Left hindlimb (tissue), 1 donor: ENCODE results near the gene TRIM4.
"Not testable (repeated sequence)": the region's sequence is repeated elsewhere in the genome, so short reads cannot be mapped to it uniquely, and the experiment has no call there.

ENCODE experiments used
- DNase-seq: peaks from one replicate; pipeline ENCODE4 v3.0.0-alpha.2; 2018

Gene TRIM4, protein sequence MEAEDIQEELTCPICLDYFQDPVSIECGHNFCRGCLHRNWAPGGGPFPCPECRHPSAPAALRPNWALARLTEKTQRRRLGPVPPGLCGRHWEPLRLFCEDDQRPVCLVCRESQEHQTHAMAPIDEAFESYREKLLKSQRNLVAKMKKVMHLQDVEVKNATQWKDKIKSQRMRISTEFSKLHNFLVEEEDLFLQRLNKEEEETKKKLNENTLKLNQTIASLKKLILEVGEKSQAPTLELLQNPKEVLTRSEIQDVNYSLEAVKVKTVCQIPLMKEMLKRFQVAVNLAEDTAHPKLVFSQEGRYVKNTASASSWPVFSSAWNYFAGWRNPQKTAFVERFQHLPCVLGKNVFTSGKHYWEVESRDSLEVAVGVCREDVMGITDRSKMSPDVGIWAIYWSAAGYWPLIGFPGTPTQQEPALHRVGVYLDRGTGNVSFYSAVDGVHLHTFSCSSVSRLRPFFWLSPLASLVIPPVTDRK

DNA sequence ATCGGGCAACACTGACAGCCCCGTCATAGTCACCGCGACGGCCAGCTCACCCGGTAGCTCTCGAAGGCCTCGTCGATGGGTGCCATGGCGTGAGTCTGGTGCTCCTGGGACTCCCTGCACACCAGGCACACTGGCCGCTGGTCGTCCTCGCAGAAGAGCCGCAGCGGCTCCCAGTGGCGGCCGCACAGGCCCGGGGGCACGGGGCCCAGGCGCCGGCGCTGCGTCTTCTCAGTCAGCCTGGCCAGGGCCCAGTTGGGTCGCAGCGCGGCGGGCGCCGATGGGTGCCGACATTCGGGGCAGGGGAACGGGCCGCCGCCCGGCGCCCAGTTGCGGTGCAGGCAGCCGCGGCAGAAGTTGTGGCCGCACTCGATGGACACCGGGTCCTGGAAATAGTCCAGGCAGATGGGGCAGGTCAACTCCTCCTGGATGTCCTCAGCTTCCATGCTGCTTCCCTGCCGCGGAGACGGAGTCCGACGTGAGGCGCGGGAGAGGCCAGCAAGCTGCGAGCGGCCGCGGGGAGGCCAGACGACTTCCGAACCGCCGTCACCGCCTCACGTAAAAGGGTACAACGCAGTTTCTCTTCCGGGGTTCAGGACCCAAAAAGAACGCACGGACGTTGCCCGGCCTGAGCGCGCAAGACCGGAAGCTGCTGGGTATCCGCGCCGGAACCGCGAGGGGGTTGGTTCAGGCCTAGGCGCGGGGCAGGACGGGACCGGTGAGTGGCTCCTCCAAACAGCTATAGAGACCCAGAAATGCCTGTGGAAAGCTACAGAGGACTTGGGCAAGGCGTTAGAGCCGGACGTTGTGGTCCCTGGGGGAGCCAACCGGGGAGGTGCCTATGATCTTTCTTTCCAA, at the start of gene TRIM4:
TRIM4 (minus strand) TSS at position 572 of the 855 bp plus-strand sequence; CDS start at position 443, 129 bp downstream.
- peak; percentile 91 for DNase-seq

GRCh38 chr7:99958564-99959227, 39.4 kb upstream of the TRIM4 start:
- no peak for DNase-seq

DNA sequence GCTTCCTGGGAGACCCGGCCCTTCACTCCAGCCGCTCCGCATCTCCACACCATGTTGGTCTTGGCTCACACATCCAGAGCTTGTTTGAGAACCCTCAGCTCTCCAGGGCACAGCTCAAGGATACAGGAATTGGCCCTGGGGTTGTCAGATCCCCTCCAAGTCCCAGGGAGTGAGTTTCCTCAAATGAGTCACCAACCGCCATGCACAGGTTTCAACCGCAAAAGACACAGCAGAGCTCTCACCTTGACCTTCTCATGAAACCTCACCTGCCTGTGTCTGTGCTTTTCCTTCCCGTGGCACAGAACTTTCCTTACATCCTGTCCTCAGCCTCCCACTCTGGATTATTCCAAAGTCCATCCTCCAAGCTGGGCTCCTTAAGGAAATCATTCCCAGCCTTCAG, 35.9 kb upstream of the TRIM4 start:
- no peak for DNase-seq

DNA sequence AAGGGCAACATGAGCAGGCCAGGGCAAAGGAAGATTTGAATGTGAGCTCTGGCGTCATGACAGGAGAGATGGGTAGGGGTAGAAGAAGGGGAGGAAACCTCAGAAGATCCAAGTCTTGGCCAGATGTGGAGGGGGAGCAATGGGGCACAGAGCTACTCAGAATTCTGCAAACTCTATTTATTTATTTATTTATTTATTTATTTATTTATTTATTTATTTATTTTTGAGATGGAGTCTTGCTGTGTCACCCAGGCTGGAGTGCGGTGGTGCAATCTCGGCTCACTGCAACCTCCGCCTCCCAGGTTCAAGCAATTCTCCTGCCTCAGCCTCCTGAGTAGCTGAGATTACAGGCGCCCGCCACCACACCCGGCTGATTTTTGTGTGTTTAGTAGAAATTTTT, 35.3 kb upstream of the TRIM4 start:
- not testable (repeated sequence) for DNase-seq

- DNase-seq: no peak
Observed at GRCh38 chr7:99953649-99954048, 34.3 kb upstream of the TRIM4 start.

- not testable (repeated sequence) for DNase-seq
Observed at GRCh38 chr7:99952649-99953048, 33.3 kb upstream of the TRIM4 start.

GRCh38 chr7:99950819-99951218, 31.5 kb upstream of the TRIM4 start:
- not testable (repeated sequence) for DNase-seq

DNA sequence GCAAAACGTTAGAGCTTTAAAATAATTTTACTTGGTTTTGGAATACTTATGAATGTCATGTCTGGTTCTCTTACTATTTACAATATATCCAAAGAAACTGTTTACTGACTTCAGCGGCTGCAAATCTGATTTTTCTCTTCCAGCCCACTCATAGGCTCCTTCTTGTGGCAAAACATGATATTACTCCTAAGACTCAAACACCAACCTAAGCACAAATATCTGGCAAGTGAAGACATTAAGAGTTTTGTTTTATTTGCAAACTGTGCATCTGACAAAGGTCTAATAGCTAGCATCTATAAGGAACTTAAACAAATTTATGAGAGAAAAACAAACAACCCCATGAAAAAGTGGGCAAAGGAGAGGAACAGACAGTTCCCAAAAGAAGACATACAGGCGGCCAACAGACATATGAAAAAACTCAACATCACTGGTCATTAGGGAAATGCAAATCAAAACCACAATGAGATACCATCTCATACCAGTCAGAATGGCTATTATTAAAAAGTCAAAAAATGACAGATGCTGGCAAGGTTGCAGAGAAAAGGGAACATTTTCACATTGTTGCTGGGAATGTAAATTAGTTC, 30.4 kb upstream of the TRIM4 start:
- DNase-seq: no peak

GRCh38 chr7:99947608-99948007, 28.3 kb upstream of the TRIM4 start:
- DNase-seq: no peak

DNA sequence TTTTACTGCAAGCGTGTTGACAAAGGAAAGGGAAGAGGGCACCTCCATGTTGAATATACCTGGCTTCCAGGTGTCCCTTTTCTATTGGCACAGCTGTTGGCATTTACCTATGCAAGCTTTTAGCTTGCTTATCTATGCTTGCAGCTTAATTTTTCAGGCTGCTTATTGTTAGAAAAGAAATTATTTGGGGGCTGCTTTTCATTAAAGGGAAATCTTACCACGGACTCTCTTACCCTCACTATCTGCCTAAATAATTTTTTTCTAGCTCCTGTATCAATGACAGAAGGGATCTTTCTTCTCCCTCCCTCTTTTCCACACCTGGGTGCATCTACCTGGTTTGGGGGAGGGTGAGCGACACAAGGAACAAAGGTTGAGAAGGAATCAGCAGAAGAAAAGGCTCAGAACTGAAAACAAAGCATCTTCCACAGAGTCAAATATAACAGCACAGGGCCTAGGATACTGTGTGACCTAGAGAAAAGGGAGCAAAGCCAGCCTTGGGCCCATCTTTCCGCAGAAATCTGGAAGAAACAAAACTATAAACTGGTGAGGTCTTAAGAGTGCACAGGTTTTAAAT, 25.3 kb upstream of the TRIM4 start:
- no peak for DNase-seq

DNA sequence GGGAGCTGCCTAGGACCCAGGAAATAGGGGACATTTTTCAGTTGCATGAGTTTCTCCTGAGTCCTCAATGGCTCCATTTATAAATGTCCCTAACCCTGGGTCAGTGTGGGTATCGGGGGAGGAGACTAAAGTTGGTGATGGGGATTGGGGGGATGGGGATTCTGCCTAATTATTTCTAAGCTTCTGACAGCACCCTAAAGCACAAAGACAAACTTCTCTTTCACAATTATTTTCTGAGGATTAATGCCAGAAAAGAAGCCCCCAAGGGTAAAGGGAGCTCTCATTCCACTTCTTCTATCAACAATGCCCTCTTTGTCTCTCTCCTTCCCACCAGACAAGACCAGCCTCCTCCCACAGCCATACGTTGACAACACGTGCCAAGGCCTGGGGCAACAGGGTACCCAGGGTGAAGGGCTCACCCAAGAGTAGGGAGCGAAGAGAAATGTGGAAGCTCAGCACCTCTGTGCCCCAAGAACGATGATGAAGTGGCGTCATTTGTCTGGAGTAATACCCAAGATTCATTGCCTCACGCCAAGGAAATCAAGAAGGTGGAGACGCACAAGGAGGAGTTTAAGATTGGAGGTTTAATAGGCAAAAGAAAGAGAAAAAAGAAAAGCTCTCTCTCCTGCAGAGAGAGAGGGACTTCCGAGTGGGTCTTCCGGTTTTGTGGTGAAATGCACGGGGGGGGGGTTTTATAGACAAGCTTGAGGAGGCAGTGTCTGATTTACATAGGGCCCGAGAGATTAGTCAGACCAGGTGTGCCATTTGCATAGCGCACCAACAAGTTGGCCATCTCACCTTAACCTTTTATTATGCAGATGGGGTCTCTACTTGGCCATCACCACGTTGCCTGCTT, 24.5 kb upstream of the TRIM4 start:
- no peak for DNase-seq

GRCh38 chr7:99938296-99938695, 19.0 kb upstream of the TRIM4 start:
- no peak for DNase-seq

DNA sequence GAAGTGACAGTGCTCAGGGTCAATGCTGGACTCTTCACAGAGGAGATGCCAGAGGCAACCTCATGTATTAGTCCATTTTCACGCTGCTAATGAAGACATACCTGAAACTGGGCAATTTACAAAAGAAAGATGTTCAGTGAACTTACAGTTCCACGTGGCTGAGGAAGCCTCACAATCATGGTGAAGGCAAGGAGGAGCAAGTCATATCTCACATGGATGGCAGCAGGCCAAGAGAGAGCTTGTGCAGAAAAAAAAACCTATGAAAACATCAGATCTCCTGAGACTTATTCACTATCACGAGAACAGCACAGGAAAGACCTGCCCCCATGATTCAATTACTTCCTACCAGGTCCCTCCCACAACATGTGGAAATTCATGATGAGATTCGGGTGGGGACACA, 15.7 kb upstream of the TRIM4 start:
- not testable (repeated sequence) for DNase-seq

GRCh38 chr7:99930376-99930775, 11.0 kb upstream of the TRIM4 start:
- DNase-seq: no peak

DNA sequence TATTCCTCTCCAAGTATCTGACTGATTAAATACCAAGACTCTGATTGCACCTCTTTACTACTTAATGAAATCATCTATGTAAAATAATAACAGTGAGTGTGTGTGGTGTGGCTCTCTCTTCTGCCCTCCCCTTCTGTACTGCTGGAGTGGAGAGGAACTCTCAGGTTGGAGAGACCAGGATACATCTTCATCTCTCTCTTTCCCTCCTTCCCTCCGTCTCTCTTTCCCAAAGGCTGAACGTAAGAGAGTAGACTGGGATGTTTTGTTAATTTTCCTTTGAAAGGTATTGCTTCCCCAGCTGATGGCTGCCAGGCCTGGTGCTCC, 10.4 kb upstream of the TRIM4 start:
- DNase-seq: no peak

GRCh38 chr7:99928994-99929729, 9.8 kb upstream of the TRIM4 start, which contains the start of gene GJC3:
TSS of gene GJC3 (minus strand) at chr7:99929620. CDS start at chr7:99929620, 0 bp downstream.
- peak; percentile 66 for DNase-seq

GRCh38 chr7:99928188-99928587, 8.9 kb upstream of the TRIM4 start:
- no peak for DNase-seq

GRCh38 chr7:99927536-99927935, 8.2 kb upstream of the TRIM4 start:
- no peak for DNase-seq

GRCh38 chr7:99926321-99926720, 7.0 kb upstream of the TRIM4 start:
- DNase-seq: no peak

DNA sequence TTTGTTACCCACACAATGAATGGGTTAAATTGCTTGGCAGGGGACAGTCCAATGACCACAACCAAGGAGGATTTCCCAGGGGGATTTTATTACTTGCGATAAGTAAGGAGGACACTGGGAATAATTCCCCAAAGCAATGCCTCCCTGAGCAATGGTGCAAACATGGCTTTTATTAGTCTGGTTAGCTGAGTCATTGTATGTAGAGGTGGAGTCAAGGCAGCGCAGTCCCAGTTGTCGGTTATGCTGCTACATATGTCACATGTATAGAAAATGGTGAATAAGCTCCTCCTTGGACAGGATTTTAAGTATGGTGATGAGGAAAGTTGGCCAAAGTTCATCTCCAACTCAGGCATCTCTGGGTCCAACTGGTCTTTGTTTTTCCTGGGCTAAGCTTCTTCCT, 3.9 kb upstream of the TRIM4 start:
- no peak for DNase-seq

DNA sequence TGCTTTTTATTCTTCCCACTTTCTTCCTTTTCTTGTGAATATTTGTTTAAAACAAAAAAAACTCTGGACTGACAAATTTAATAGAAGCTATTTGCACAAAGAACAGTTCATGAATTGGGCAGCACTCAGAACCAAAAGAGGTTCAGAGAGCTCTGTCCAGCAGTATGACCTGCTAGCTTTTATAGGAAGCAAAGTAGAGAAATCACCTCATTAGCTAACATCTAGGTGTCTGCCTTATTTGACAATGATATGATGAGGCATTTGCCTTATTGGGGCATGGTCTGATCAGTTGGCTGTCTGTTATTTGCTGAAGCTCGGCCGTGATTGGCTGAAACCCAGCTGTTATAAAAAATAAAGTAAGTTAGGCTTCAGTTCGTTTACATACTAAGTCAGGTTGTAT, 819 bp upstream of the TRIM4 start:
- DNase-seq: no peak
